CD4-positive, alpha-beta T cell treated with Interleukin-10 for 1 hour (primary cell): Measurements from ENCODE around the gene KDSR.

Experiments
- DNase-seq: peaks from one replicate; pipeline ENCODE4 v3.0.0-alpha.2; 2020

The KDSR gene

GRCh38 chr18:63367053-63367953 lies at the start of gene KDSR:
TSS of gene KDSR (minus strand) at chr18:63367206. CDS start at chr18:63367118, 88 bp downstream.
- peak; percentile 82 for DNase-seq

- DNase-seq: no peak
Measured at GRCh38 chr18:63412953-63413352, 45.9 kb upstream of the KDSR start.

GRCh38 chr18:63410792-63411191 lies 43.8 kb upstream of the KDSR start:
- DNase-seq: no peak

GRCh38 chr18:63409301-63409700 lies 42.3 kb upstream of the KDSR start:
- peak; percentile 15 for DNase-seq

- no peak for DNase-seq
Measured at GRCh38 chr18:63407734-63408133, 40.7 kb upstream of the KDSR start.

GRCh38 chr18:63405986-63406385 lies 39.0 kb upstream of the KDSR start:
- DNase-seq: no peak

- DNase-seq: no peak
Measured at GRCh38 chr18:63402246-63403162, 35.5 kb upstream of the KDSR start.

GRCh38 chr18:63399300-63399699 lies 32.3 kb upstream of the KDSR start:
- DNase-seq: no peak

GRCh38 chr18:63397349-63397748 lies 30.3 kb upstream of the KDSR start:
- DNase-seq: no peak

GRCh38 chr18:63395503-63395902 lies 28.5 kb upstream of the KDSR start:
- DNase-seq: no peak

- DNase-seq: no peak
Measured at GRCh38 chr18:63394954-63395353, 27.9 kb upstream of the KDSR start.

- DNase-seq: no peak
Measured at GRCh38 chr18:63387861-63388260, 20.9 kb upstream of the KDSR start.

GRCh38 chr18:63382843-63383242 lies 15.8 kb upstream of the KDSR start:
- no peak for DNase-seq

- no peak for DNase-seq
Measured at GRCh38 chr18:63379639-63379962, 12.6 kb upstream of the KDSR start.

GRCh38 chr18:63378919-63379638 lies 12.1 kb upstream of the KDSR start:
- DNase-seq: no peak

GRCh38 chr18:63377275-63377980 lies 10.4 kb upstream of the KDSR start:
- no peak for DNase-seq

- no peak for DNase-seq
Measured at GRCh38 chr18:63376538-63376937, 9.5 kb upstream of the KDSR start.

GRCh38 chr18:63374540-63374939 lies 7.5 kb upstream of the KDSR start:
- DNase-seq: no peak

- DNase-seq: no peak
Measured at GRCh38 chr18:63373161-63373560, 6.2 kb upstream of the KDSR start.

GRCh38 chr18:63368611-63369010 lies 1.6 kb upstream of the KDSR start:
- DNase-seq: no peak

- DNase-seq: peak; percentile 73
Measured at GRCh38 chr18:63366213-63367052, 573 bp downstream of the KDSR start.

- no peak for DNase-seq
Measured at GRCh38 chr18:63365876-63366212, 1.2 kb downstream of the KDSR start.
